ENCODE measurements around the gene ZNF516.

ZNF516 gene

DNA sequence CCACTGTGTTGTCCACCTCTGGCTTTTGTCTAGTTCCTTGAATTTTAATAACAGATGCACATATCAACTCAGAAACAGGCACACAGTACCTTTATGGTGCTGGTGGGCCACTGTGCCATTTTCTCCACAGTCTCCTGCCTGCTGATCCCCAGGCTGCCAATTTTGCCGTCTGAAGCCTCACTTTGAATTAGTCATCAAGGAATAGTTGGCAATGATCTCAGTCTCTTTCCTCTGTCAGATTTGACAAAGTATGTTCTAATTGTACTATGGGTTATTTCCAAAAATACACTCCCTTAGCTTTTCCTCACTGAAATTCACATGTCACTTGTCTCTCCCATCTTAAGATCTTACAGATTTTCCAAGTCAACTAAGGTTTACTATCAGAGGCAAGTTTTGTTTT lies 140.7 kb downstream of the ZNF516 start:
- DNase-seq, result no peak

DNA sequence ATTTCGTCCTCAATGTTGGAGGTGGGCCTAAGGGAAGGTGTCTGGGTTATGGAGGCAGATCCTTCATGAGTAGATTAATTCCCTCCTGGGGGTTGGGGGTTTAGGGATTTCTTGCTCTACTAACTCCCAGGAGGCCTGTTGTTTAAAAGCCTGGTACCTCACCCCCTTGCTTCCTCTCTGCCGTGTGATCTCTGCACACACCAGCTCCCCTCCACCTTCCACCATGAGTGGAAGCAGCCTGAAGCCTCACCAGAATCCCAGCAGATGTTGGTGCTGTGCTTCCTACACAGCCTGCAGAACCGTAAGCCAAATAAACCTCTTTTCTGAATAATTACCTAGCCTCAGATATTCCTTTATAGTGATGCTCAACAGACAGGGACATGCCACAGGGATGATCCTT lies 141.5 kb downstream of the ZNF516 start:
- no peak for DNase-seq

DNA sequence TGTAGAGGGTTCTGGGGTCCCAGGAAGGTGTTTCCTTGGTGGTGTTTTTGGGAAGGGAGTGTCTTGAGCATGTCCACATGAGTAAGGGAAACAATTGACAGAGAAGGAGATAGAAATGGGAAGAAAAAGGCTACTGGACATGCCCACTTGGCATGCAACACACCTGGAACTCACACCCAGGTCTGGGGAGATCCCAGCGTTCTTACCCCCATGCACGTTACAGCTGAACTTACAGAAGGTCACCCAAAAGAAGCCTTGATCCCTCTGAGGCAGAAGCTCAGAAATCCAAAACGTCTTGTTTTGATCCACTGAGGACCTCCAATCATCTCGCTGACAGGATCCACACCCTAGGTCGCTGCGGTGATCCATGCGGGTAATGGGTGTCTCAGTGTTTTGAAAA lies 142.0 kb downstream of the ZNF516 start:
- no peak for DNase-seq

DNA sequence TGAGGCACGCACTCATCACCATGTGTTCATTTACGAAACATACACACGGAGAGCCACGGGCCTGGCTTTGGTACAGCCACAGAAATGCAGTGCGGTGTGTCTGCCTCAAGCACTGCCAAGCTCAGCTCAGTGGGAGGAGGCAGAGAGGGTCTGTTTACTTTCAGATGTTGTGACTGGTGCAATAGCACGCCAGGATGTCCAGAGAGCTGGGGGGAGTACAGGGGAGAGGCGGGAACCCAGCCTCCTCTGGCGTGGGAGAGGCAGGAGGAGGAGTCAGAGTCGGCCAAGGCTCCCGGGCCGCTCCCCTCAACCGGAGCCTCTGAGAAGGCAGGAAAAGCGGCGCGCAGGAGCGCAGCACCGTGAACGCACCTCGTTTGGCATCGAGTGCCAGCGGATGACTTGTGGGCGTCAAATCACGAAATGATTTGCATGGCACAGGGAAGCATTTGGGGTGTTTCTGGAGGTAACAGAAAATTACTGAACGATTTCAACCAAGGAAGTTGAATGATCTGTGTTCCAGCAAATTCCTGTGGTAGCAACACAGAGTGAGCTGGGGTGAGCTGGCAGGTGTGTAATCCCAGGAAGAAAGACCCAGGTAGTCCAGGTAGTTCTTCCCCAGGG lies 143.0 kb downstream of the ZNF516 start:
- DNase-seq, result no peak

DNA sequence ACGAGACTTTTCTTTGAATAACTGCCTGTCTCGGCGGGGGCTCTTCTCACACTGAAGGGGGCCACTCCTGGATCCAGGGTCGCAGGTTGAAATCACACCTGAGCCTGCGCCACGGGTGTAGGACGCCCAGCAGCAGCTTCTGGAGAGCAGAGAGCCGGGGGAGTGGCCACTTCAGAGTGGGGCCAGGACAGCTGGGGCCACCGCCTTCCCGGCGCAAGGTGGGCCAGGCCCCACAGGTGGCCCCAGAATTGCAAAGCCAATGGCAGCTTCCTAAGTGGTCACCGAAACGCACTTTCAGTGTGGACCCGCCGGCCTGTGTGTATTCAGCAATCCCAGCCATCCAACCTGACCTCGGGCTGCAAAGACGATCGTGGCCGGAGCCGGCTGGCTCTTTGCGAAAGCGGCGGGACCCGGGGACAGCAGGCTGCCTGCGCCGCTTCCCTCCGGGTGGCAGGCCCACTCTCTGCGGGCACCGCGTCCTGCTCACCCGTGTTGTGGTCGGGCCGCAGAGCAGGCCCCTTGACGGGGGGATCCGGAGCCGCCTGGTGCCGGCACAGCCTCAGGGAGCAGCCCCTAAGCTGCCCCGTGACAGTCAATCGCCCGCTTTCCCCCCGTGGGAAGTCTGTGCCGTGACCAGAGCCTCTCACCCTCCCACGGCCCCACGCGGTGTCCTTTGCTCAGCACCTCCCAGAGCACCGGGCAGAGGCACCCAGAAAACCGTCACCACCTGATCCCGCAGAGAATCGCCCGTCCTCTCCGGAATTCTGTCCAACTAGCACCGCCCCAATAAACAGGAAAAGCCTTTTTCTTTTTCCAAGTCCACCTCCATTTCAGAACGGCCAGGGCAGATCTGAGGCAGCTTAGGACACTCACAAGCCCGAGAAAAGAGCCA lies 144.7 kb downstream of the ZNF516 start:
- DNase-seq, result no peak

DNA sequence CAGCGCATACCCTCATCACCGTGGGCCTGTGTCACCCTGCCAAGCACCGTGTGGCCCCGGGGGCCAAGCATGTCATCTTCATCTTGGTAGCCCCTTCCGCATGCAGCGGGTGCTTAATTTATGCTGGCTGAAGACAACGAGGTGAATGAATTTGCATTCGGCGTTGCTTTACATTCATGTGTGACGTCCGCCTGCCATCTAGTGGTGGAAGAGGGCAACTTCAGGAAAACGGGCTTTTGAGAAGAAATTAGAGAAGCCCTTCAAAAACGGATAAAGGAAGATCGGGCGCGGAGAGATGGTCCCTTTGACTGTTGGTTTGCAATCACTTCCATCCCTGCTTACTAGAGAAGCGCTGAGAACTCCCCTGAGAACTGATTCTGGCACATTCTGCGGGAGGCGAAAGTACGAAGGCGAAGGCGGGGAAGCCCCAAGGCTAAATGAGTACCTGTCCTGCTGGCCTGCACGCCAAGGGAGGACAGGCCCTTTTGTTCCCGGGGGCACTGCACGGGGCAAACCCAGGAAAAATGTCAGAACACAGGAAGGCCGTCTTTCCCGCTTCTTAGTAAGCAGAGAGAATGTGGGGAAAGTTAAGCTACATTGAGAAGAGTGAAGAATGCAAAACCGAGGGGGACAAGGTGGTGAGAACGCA lies 145.9 kb downstream of the ZNF516 start:
- peak; percentile 36 for DNase-seq

DNA sequence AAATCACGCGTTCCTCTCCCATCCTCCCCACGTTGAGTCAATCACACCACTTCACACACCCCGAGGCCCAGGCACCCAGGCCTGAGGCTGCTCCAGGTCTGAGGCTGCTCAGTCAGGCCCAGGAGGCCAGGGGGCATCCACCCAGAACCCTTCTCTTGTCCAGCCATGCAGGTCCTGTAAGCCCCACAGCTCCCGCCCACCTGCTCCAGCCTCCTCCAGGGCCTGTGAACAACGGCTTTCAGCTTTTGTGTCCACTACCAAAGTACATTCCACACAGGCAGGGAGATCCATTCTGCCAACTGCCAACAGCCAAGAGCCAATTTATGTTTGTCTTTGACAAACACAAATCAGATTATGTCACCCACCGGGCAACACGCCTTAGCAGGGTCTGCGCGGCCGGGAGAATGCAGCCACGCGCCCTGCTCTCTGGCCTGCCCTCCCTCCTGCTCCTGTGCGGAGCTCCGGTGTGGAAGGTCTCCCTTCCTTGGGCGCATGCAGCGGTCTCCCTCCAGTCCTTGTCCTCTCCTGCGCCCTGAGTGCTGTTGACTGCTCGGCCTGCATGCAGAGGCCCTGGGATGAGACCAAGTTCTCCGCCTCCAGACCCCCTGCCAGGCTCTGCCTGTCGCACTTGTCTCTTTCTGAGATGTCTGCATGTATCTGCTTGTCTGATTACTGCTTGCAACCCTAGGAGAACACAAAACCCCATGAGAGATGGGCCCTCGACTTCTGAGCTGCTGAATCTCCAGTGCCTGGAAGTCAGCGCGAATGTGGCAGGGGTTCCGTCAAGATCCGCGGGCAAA lies 146.6 kb downstream of the ZNF516 start:
- no peak for DNase-seq

DNA sequence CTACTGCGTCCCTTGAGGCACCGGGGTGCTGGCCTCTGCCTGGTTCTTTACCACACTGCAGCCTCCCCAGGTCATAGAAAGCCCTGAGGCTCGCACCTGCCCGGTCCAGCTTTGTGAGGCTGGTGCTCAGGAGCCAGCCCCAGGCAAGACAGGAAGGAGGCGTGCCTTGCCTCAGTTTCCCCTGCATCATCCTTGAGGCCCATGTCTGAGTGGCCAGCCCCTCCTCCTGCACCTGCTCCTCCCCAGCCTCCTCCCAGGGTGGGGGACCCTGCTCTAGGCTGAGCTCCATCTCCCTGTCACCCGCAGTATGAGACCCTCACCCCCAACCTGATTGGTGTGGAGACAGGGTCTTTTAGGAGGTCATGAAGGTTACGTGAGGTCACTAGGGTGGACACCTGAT lies 147.7 kb downstream of the ZNF516 start:
- DNase-seq, result no peak

DNA sequence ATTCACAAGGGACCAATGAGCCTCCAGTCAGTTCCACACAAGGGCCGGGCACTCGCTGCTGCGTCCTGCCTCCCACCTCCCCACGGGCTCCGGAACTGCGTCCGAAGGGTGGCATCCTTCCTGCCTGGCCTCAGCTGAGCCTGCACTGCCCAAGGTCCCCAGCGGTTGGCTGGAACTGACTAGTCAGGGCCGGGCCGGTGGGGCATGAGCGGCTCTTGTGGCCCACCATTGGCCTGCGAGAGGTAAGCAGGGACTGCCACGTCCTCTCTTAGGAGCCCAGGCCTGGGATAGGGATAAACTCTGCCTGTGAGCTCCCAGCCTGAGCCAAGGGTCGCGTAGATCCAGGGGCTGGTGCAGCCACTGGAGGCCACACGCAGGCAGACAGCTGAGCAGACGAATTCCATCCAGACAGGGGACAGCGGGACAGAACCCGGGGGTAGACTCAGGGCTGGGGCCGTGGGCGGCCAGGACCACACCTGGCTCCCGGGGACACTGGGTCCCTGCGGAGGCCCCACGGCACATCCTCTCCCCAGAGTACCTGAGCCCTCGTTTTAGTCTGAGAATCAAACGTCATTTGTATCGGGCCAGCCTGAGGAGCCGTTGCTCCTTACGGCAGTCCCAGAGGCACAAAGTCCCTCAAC lies 148.4 kb downstream of the ZNF516 start:
- no peak for DNase-seq

DNA sequence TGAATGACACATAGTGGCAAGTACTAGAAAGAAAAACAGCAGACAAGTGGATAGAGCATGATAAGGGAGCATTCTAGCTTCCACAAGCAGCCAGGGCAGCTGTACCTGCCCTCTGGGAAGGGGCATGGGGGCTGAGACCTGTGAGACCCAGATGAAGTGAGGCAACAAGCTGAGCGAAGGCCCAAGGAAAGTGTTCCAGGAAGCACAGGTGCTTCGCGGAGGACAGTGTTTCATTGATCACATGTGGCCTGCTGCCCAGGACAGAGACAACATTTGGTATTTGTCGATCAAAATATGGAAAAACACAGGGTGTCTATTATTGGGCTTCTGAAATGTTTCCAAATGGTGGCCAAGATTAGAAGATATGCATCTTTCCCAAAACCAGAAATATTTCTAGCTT lies 149.1 kb downstream of the ZNF516 start:
- no peak for DNase-seq

DNA sequence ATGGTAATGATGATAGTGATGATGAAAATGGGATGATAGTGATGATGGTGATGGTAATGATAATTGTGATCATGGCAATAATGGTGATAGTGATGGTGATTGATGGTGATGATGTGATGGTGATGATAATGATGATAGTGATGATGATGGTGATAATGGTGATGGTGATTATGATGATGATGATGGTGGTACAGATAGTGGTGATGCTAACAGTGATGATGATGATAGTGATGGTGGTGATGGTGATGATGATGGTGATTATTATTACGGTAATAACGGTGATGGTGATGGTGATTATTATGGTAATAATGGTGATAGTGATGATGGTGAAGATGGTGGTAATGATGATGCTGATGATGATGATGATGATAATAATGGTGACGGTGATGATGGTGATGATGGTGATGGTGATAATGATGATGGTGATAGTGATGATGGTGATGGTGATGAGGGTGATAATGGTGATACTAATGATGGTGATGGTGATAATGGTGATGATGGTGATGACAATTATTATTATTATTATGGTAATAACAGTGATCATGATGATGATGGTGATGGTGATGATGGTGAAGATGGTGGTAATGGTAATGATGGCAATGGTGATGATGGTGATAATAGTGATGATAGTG lies 151.0 kb downstream of the ZNF516 start:
- no peak for DNase-seq

DNA sequence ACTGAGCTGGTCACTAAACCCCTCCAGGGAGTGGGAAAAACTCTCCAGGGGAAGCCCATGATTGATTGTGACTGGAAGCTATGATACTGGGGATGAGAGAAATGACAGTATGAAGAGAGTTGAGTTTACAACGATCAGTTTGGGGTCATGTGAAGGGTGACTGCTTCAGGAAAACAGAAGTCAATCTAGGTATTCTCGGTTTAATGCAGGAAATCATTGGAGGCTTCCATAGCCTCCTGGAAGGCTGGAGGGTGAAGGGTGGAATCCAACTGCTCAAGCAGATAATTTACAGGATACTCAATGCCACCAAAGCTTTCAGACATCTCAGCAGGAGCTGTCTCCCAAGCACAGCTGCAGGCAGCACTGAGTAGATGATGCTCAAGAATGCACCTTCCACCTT lies 154.6 kb downstream of the ZNF516 start:
- DNase-seq, result no peak

DNA sequence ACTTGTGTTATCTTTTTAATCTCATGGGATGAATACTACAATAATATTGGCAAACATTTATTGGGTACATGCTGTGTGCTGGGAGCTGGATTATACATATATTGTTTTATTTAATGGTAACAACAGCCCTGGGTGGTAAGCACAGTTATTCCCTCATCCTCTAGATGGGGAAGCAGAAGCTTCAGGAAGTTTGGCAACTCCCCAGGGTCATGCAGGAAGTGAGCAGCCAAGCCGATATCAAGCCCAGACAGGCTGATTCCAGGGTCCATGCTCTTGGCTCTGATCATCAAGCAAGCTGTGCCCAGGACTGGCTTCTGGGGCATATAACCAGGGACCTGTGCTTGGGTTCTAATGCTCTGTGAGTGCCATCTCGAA lies 155.8 kb downstream of the ZNF516 start:
- no peak for DNase-seq

DNA sequence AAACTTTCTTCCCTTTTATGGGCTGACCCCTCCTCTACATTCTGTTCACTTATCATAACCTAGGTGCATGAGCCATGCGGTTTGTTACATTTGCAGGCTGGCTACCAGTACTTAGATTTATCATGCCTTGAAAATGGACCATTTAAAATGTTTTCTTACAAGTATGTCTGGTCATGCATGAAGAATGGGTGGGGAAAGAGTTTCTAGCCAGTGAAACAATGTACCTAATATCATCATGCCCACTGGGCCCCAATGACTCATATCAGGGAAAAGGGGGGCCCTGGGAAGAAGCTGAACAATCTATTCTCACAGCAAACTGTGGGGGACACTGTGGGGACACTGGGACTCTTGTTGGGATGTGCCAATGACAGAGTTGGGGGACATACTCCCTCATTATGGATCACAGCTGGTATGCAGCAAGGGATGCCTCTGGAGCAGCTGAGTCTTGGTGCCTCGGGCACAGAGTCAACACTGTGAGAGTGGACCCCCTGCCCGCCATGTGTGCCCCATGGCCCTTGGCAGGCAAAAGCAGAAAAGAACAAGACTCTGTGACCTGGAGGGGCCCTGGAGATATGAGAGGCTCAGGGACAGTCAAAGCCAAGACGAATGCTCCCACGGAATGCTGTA lies 156.3 kb downstream of the ZNF516 start:
- DNase-seq, result no peak

DNA sequence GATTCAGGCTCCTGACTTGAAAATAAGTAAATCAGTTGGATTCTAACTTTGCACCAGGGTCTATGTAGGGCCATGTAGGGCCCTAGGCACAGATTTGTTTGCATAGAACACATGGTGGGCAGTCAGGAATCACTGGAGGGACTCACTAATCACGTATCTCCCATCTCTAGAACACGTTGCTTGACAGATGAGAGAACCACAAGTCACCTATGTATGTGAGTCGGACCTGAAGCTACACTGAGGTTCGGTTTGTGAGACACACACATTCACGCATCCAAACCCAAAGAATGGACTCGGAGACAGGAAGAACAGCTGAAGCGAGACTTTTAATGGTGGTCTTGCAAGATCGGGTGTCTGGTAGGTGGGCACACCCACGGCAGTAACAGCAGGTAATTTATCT lies 157.0 kb downstream of the ZNF516 start:
- DNase-seq, result no peak

DNA sequence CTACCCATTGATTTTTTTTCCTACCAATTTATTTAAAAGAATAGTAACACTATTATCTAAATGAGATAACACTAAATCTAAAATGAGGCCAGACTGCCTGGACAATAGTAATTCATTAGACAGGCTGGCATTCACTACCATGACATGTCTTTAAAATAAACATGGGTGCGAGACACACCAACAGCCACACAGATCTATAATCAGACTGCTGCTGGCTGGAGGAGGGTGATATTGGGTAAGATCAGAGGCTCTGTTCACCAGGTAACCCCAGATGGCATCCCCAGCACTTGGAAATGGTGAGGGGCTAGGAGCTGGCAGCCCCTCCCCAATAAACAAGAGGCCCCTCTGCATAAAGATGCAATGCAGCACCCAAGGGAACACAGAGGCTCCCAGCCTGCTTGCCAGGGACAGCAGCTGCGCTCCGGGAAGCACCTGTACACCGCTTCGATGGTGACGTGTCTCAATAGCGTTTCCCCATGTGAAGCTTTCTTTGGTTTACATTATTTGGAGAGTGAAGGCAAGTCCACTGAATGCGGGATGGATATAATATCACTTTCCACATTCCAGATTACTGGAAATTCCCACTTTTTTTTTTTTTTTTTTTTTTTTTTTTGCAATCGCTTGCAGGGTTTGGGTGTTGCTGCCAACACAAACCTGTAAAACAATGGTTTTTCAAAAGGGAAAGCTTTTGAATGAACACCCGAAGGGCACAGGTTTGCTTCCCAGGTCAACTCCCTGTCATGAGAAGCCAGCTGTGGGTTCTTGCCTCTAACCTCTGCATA lies 159.0 kb downstream of the ZNF516 start:
- DNase-seq, result no peak

DNA sequence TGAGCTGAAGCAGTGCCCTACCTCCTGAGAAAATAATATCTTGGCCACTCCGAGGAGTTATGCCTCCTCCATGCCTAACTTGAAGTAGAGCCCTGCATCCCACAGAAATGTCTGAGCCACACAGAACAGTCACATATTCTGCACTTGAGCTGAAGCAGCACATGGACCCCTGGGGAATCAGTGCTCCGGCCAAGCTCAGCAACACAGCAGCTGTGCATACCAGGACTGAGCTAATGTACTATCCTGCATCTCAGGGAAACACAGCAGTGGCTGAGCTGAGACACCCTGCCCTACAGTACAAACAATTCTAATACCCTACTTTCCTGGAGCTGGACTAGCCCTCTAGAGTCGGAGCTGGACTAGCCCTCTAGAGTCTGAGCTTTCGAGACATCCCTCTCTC lies 166.9 kb downstream of the ZNF516 start:
- DNase-seq, result no peak

DNA sequence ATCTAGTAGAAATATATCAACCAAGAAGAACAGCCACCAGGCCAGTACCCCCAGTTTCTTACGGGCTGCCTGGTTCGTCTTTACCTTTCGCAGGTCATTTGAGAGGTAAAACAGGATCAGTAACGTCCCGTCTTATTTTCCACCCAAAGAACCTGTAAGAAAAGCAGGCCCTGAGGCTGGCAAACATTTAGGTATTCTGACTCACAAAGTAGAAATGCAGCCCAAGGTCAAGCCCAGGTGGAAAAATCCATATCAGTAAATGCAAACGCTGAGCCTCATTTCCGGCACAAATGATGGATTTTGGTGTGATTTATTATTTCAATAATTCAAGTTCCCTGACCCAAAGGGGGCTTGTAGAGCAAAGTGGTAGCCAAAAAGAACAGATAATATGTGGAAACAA lies 171.2 kb downstream of the ZNF516 start:
- DNase-seq, result no peak

DNA sequence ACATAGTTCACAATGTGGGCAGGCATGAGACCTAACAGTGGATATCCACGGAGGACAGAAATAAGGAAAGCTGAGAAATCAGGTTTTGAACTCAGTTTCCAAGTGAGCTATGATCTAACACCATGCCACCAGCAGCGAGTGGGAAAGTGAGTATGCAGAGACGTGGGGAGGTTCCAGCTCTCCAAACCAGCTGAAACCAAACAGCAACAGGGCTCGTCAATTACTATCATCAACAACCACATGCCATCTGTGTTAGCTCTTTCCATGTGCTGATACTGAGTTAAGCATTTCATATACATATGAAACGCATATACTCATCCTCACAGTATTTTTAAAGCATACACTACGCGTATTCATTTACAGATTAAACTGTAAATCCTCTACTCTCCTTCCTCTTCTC lies 172.4 kb downstream of the ZNF516 start:
- DNase-seq, result no peak

DNA sequence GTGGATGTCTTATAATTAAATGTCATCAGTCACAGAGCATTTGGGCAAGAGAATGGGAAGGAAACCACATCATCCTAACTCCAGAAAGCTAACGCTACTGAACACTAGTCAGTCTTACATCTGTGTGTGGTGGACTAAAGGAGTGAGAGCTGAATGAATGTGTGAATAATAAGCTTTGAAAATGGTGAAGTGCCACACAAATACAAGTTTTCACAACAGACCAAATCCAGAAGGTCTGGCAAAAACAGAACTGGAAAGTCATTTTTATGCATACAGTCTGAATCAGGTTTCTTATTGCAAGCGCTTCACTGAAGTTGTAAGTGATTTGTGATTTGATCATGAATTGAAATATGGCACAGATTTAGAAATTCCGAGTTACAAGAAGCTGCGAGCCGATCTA lies 175.7 kb downstream of the ZNF516 start:
- DNase-seq, result no peak

DNA sequence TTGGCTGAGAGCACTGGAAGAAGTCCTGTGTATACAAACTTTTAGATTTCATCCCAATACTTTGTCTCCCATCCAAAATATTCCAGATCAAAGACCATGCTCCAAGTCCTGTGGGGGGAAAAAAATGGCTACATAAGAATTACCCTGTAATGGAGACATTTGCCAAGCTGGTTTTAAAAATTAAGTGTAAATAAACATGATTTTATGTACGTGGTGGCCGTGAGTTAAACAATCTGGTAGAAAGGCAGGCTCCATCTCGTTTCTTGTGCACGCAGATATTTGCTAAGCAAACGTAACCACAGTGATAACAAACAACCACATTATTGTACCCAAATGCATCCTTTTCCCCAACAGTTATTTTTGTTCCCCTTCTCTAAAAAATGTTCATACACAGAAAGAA lies 176.4 kb downstream of the ZNF516 start:
- DNase-seq, result no peak
